NCI-H2081 treated with DMSO at 0.1 percent for 48 hours (cell line): ENCODE results near the gene ASB7.
A peak's percentile ranks its signal among the peaks of the same experiment; 100 is the strongest.
"Not testable (repeated sequence)": the region's sequence is repeated elsewhere in the genome, so short reads cannot be mapped to it uniquely, and the experiment has no call there.

ENCODE experiments used
- DNase-seq: peaks from one replicate; lab custom pipeline; 2025; lab: John Stamatoyannopoulos, UW

The ASB7 gene, protein sequence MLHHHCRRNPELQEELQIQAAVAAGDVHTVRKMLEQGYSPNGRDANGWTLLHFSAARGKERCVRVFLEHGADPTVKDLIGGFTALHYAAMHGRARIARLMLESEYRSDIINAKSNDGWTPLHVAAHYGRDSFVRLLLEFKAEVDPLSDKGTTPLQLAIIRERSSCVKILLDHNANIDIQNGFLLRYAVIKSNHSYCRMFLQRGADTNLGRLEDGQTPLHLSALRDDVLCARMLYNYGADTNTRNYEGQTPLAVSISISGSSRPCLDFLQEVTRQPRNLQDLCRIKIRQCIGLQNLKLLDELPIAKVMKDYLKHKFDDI

DNA sequence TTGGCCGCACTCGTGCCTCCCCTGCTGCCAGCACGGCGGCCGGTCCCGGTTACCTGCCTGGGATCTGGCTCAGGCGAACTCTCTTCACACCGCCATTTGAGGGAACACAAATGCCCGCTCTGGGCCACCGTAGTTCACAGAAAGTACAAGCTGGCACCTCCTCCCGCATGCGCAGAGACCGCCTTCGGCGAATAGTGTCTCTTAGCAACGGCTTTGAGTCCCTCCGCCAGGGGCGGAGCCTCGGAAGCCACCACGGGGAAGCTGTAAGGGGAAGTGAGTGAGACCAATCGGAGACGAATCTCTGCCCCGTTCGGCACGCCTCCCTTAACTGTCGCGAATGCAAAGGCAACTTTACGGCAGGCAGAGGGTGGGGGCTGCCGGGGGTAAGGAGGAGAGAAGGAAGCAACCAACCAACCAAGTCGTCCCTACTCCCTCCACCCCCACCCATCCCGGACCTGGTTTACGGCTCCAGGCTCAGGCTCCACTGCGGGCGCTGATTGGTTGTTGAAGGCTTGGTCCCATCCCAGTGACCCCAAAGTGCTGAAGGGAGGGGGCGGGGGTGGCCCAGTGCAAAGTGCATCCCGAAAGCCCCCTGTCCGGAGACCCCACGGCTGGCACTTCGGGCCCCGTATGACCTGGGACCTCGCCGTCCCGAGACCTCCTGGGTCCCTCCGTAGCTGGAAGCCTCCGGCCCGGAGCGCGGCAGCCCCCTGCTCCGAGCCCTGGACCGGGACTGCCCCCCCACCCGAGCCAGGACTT, at the start of gene ASB7, which contains the start of gene LINS1:
ASB7 (plus strand) TSS at position 526 of the 759 bp plus-strand sequence. CDS start 9,628 bp downstream, outside the sequence.
LINS1 (minus strand) TSS at position 121 of the 759 bp plus-strand sequence. CDS start 21,342 bp downstream, outside the sequence.
- peak; percentile 97 for DNase-seq

DNA sequence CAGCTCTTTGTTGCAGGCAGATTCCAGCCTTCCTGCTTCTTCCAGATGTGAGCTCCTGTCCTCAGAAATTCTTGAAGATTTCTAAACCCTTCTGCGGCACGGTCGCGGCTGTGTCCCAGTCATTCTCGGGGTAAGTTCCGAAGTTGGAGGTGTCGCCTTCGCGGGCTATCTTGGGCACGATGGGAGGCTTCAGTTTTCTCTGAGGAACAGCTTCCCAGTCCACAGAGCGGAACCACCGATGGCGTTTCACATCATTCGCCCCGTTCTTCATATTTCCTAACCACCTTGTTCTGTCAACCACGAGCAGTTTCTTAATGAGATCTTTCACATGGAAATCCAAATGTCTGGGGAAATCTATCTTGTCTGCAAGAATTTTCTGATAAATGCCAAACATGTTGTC, 48.9 kb upstream of the ASB7 start:
- DNase-seq = no peak

DNA sequence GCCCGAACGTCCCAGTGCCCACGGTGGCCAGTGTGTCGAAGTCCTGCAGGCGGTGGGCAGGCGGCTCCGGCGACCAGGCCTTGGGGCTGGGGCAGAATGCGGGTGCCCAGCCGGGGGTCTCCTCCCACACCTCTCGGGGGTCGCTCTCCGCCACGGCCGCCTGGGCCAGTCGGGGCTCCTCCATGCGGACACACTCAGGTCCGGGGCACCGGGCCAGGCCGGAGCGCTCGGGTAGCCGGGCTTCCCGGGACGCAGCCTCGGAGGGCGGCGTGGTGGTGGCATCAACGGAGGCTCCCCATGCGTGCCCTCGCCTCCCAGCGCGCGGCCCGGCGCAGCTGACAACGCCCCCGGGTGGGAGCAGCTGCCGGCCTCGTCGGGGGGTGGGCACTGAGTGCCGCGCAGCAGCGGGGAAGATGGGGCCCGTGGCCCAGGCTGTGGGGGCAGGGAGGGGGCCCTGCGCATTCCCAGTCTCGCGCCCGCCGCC, 43.6 kb upstream of the ASB7 start:
- no peak for DNase-seq

DNA sequence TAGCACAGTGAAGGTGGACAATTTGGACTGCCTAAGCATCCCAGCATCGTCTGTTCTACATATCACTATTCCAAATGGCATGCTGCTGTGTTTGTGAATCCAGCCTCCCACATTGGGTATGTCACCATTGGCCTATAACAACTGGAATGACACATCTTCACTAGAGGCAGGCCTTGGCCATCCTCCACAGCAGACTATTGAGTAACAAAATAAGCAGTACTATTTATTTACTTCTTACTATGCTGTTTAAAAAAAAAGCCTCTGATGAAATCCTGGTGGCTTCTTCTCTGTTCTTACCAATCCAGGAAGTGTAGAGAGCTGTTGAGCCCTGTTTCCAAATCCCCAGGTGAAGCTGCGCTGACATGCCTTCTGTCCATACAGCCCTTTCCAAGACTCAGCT, 43.1 kb upstream of the ASB7 start:
- no peak for DNase-seq

DNA sequence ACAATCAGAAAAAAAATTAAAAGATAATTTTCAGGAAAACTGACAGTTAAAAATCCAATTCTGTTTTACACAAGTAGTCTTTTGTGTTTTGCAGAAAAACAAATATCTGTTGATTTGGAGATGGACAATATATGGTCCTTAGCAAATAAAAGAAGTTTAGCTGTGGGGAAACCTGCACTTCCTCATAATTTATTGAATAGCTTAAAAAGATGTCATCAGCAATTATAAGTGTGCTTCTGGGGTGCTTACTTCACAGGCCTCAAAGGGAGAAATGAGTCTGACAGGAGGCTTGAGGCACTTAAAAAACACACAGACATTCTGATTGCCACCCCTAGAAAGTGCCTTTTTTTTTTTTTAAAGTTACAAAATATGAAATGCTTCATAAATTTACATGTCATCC, 42.1 kb upstream of the ASB7 start:
- no peak for DNase-seq

DNA sequence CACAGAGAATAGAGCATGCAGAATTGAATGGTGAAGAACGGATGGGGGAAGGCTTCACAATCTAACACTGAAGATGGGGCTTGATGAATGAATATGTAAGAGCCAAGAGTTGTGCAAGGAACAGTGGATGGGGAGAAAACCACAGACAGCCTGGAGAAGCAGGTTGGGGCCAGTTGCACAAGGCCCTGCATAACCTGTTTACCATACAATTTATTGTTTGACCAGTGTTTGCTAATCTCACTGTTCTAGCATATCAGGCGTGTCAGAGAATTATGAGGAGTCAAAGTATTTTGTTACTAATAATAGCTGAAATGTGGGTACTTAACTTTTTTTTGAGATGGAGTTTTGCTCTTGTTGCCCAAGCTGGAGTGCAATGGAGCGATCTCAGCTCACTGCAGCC, 36.8 kb upstream of the ASB7 start:
- no peak for DNase-seq

DNA sequence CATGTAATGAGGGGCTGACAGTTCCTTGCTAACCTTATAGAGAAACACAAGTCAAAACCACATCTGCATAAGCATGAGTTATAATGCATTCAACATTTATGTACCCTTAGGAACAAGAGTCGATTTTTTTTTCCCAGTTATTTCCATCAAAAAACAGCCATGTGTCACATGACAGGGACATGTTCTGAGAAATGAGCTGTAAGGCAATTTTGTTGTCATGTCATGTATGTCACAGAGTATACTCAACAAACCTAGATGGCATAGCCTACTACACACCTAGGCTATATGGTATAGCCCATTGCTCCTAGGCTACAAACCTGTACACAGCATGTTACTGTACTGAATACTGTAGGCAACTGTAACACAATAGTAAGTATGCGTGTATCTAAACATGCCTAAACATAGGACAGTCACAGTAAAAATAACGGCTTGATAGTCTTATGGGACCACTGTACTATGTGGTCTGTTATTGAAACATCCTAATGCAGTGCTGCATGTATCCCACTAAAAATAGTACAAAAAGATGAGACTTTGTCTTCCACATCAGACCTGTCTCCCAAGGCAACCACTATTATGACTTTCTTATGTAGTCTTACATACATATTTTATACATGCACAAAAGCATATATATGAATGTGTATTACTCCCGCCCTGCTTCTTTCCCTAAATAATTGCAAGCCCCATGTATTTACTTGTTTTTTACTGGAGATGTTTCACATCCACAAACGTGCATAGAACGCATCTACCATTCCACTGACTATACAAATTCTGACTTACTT, 35.4 kb upstream of the ASB7 start:
- no peak for DNase-seq

DNA sequence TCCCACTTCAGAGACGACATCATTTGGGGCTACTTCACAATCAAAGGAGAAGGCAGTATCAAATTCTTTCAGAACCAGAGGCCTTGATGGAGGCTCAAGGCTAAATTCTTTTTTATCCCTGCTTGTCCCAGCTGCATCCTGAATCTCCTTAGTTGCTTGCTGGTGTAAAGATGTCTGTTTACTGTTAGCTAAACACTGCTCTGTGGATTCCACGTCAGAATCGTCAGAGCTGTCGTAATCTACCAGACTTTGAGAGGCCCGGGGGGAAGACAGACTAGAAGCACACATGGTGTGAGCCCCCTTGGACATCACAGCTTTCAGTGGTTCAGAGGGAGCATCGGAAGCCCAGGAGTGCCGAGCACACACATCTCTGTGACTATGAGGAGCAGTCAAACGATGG, 33.0 kb upstream of the ASB7 start:
- no peak for DNase-seq

DNA sequence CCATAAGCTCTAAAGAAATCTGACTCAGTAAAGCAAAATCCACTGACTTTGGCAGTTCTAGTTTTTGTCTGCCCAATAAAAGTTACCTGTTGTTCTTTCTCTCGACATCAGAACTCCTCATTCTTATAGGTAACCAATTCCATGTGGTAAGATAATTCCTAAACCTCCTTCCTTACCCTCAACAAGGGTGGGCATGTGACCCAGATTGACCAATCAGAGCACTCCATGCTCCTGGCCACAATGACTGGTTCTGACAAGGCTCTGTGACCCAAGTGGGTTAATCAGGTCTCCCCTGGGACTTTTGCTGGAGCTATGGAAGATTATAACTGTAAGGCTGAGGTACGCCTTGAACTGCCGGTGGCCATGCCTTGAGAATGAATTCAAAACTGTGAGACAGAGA, 32.1 kb upstream of the ASB7 start:
- no peak for DNase-seq

DNA sequence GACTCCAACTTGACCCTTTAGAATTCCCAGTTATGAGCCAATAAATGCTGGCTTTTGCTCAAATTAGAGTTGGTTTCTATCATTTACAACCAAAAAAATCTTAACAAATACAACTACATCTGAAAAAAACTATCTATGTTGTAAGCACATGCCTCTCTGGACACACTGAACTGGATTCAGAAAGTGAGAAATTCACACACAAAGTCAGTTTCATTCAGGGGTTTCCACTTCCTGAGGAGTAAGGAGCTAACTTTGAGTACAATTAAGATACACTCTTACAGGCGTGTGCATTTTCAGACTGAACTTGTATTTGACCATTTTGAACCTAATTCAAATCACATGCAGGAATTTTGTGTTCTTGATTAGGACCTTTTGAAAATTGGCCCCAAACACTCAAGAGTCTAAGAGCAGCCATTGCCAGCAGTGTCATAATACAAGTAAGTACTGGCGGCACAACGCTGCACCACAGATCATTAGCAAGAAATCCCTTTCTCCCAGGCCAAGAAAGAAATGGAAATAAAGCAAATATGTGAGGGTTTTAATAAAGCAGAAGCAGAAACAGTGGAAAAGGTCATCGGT, 31.6 kb upstream of the ASB7 start:
- no peak for DNase-seq

DNA sequence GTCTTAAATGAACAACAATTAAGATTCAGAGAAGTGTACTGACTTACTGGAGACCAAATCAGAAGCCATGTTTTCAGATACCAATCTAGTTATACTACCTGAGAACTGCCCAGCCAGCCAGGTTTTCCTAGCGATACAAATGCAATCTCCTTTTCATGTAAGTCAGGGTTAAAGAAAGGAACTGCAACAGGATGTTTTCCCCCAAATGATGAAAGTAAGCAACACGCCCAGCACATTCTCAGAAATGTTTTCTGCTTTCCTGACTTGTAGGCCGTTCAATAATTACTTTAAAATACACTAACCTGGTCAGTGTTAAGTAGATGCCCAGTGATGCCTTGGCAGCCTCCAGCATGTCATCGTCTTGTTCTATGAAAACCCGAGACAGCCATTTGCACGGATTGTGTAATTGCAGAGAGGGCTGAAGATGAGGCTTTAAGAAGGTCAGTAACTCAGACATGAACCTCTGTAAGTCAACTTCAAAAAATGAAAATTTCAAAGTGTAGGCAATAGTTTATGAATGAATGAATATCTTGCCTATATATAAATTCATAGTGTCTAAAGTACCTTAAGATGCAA, 30.7 kb upstream of the ASB7 start:
- DNase-seq = no peak

DNA sequence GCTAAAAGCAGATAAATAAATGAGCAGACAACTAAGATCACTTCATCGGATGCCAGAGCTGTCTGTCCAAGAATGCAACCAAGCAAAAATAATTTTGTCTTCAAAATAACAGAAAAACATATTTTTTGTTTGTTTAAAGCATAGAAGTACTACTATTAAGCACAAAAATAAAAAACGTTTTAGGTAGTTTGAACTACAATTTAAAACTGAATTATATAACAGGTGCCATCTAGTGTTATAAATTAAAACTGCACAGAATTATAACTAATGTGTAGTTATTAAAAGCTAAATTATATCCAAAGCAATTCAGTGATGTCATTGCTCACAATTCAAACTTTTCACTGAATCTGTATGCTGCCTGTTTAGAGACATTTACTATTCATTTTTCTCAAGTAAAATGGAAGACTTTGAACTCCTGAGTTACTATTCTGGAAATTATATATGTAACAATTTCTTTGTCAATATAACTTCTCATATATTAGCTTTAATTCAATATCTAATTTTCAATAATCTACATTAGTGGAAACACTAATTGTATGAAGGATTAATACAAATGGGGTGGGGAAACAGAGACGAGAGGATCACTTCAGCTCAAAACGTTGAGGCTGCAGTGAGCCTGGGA, 29.9 kb upstream of the ASB7 start:
- DNase-seq = no peak

DNA sequence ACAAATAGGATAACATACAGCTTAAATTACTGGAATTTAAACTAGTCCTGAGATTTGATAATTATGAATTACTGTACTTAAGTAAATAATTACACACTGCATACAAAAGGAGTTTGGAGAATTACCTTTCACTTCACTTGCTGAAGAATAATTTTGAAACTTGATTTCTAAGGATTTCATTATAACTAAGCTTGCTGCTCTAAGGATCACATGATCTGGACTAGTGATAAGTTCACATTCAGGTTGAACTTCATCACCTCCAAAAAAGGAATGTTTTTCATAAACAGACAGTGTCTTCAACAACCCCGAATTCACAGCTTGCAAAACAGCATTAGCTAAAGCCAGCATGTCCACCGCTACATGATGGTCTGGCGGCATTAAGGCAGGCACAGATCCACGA, 28.9 kb upstream of the ASB7 start:
- no peak for DNase-seq

DNA sequence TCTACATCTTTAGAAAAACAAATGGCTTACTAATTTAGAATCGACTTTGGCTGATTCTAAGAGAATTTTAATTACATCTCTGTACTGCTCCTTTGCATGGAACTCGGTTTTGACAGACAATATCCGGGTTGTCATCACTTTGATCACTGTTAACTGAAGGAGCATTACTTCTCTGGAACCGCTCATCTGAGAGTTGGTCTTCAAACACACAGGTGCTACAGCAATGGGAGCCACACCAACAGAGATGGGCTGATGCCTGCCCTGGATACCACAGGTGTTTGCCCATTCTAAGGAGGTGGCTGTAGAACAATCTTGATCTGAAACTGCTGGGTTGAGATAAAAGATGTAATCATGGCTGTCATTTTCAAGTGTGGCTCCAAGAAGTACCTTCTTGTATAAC, 22.0 kb upstream of the ASB7 start:
- DNase-seq = no peak

DNA sequence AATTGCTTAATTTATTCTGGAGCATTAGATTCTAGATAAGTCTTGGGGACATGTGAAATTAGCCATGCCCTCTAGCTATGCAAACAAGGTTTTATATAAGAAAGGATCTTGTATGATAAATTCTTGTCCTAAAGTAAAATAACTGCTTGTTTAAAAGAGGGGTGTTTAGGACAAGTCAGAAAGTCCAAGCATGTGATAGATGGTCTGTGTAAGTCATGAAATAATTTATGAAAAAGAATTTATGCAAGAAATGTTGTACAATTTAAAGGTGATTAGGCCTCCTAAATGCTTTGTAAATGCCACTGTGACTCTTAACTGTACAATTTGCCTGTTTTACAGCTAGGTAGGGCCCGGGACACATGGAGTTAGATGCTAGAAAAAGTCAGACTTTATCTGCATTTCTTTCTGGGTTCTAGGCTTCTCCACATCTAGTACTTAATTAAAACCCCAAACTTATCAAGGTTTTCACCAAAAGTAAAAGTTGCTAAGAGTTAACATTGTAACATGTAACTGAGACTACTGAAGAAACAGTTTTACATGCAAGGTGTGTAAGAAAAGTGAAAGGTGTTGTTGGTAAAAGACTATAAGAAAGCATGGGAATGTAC, 13.6 kb upstream of the ASB7 start:
- no peak for DNase-seq

DNA sequence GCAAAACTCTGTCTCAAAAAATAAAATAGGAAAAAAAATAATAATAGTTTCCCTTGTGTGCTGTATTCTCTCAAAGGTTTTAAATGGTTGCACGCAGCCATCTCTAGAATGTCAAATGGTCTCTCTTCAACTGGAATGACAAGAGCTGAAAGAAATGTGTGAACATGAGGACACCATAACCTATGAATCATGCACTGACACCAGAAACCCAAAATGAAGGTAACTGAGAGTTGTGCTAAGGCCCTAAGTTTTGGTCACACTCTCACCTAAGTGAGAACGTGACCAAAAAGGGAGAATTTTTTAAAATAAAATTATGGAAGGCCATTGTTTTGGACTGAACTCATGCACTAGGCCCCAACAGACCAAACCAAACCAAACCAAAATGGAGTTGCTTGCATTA, 11.2 kb upstream of the ASB7 start:
- not testable (repeated sequence) for DNase-seq

DNA sequence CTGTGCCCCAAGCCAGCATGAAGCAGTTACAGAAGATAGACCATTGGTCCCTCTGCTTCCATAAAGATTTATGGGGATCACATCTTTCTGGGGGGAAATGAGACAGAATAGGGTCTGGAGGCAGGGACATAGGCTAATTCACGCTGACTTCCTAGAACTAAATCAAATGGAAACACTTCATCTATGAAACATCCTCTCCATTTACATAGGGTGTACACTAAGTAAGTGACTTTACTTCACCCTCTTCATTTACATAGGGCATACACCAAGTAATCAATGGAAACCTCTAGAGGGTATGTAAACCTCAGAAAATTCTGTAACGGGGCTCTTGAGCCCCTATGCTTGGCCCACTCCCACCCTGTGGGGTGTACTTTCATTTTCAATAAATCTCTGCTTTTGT, 10.6 kb upstream of the ASB7 start:
- no peak for DNase-seq

DNA sequence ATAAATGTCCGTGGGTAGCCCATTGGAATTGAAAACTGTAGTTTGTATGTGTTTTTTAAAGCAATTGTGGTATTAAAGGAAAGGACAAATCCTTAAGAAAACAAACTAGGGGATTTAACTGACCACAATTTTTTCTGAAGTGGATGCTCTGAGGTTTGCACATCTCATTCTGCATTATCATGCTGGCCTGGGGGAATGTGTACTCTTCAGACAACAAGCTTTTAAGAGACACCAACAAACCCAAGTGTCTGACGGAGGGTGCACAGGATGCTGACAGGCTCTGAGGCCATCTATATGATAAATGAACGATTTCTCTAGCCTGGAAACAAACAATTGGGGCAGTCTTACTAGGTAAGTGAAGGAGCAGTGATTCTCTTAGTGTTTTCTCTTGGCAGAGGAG, 9.5 kb upstream of the ASB7 start:
- no peak for DNase-seq

DNA sequence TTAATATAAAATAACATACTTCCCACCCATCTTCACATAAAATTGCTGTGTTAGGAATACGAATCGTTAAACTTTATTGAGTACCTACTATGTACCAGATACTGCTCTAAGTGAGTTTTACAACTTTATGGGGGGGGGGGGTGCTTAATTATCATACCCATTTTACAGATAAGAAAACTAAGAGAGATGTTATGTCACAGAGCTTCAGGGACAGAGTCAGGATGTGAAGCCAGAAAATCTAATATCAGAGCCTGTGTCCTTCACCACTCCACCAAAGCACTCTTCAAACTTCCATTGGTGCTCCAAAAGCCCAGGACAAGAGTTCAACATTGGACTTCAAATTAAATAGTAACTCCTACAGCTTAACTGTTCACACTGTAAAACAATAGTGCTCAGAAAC, 9.0 kb upstream of the ASB7 start:
- no peak for DNase-seq

DNA sequence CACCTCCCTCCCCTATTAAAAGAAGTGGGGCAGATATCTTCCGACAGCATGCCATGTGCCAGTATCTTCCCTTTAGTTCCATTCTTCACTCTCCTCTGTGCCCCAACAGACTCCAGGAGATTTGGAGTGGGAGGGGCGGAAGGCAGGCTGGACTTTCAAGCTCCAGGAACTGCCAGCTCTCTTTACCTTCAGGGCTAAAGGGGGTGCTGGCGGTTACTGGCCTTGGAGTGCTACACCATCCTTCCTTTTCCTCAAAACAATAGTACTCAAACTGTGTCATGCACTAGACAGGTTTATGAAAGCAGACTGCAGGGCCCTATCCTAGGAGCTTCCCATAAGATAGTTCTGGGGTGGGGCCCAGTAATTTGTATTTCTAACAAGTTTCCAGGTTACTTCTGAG, 6.4 kb upstream of the ASB7 start:
- DNase-seq = no peak

DNA sequence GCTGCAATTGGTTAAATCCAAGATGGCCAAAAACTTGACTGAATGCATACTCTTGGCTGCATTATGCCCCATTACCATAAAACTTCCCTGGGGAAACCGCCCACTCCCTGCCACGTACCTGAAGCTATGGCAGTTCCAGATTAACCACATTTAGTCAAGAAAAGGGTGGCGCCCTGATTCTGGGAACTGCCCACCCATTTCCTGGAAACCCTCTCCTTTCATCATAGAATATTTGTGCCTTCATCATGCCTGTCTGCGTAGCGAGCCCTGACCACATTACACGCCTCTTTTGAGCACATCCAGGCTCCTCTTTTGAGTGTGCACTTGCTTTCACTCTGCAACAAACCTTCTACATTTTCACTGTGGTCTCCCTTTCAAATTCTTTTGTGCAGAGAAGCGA, 5.6 kb upstream of the ASB7 start:
- no peak for DNase-seq
